ENCODE results near the gene ZNF133.

Gene ZNF133

GRCh38 chr20:18313411-18313810 lies 25.1 kb downstream of the ZNF133 start:
- no peak for TF ChIP-seq CTCF (IDR thresholded peaks at IDR 0.05)

- TF ChIP-seq CTCF (IDR thresholded peaks at IDR 0.05), result no peak
Observed at GRCh38 chr20:18314786-18315406, 26.6 kb downstream of the ZNF133 start.

- no peak for TF ChIP-seq CTCF (IDR thresholded peaks at IDR 0.05)
Observed at GRCh38 chr20:18316166-18316565, 27.8 kb downstream of the ZNF133 start.

GRCh38 chr20:18321316-18321715 lies 33.0 kb downstream of the ZNF133 start:
- no peak for TF ChIP-seq CTCF (IDR thresholded peaks at IDR 0.05)

GRCh38 chr20:18321976-18322950 lies 33.9 kb downstream of the ZNF133 start:
- no peak for TF ChIP-seq CTCF (IDR thresholded peaks at IDR 0.05)

GRCh38 chr20:18323705-18324104 lies 35.4 kb downstream of the ZNF133 start:
- no peak for TF ChIP-seq CTCF (IDR thresholded peaks at IDR 0.05)

GRCh38 chr20:18324596-18325089 lies 36.3 kb downstream of the ZNF133 start:
- no peak for TF ChIP-seq CTCF (IDR thresholded peaks at IDR 0.05)

Measured in LNCAP (cell line).